BE2C (cell line): ENCODE data around the gene CIDEB.

Experiments
- DNase-seq: peaks from one replicate; pipeline ENCODE4 v3.0.0-alpha.2; 2020
- H3K27me3 ChIP-seq: fragments of 250-450 bp; sonication (Bioruptor Pico); 2 replicates; pipeline ENCODE4 v1.5.1; 2020; ENCODE audit warnings: mild to moderate bottlenecking
- H3K36me3 ChIP-seq: fragments of 250-450 bp; sonication (Bioruptor Pico); 2 replicates; pipeline ENCODE4 v1.5.1; 2020; ENCODE audit warnings: mild to moderate bottlenecking
- H3K4me1 ChIP-seq: fragments of 250-450 bp; sonication (Bioruptor Pico); 2 replicates; pipeline ENCODE4 v1.5.1; 2020
- H3K4me3 ChIP-seq: 2 replicates; pipeline ENCODE4 v1.5.1; 2011; ENCODE audit warnings: low read depth, low read length
- H3K9me3 ChIP-seq: fragments of 250-450 bp; sonication (Bioruptor Pico); 2 replicates; pipeline ENCODE4 v1.5.1; 2020
- TF ChIP-seq, protein P1 (sequence below): IDR thresholded peaks from 2 replicates; pipeline ENCODE4 v1.5.1; 2012; ENCODE audit warnings: mild to moderate bottlenecking, low read depth, low read length

Gene CIDEB

DNA sequence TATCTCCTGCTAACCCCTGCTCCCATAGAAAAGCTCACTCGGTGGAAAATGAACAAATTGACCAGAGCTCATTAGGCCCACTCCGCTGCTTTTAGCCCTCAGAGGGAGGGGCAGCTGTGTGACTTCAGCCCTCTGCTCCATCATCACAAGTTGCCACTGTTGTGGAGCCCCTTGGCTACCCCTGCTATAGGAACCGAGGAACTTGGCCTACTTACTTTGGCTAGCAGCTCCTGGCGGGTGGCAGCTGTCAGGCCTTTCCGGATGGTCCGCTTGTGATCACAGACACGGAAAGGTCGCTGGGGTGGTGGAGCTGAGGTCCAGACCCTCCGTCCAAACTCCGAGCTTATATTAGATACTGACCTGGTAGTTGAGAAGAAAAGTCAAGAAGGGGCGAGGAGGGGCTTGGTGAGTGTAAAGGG, 612 bp downstream of the CIDEB start:
- H3K27me3 ChIP-seq: no peaks in the 10 kb centered on the region

GRCh38 chr14:24304019-24304387, 3.8 kb downstream of the CIDEB start:
- Histone ChIP-seq H3K4me3 (no peak overlapping the region), H3K9me3 (no peaks in the 10 kb centered on the region), H3K4me1 (no peaks in the 10 kb centered on the region), H3K36me3 (peaks cover 52% of the 10 kb centered on the region), H3K27me3 (no peaks in the 10 kb centered on the region)
- no peak for DNase-seq
- TF ChIP-seq, protein P1, sequence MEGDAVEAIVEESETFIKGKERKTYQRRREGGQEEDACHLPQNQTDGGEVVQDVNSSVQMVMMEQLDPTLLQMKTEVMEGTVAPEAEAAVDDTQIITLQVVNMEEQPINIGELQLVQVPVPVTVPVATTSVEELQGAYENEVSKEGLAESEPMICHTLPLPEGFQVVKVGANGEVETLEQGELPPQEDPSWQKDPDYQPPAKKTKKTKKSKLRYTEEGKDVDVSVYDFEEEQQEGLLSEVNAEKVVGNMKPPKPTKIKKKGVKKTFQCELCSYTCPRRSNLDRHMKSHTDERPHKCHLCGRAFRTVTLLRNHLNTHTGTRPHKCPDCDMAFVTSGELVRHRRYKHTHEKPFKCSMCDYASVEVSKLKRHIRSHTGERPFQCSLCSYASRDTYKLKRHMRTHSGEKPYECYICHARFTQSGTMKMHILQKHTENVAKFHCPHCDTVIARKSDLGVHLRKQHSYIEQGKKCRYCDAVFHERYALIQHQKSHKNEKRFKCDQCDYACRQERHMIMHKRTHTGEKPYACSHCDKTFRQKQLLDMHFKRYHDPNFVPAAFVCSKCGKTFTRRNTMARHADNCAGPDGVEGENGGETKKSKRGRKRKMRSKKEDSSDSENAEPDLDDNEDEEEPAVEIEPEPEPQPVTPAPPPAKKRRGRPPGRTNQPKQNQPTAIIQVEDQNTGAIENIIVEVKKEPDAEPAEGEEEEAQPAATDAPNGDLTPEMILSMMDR: no peak

More for the DNA sequence above, 612 bp downstream of the CIDEB start:
- H3K36me3 ChIP-seq: peaks cover 53% of the 10 kb centered on the region
- DNase-seq: no peak
- no peaks in the 10 kb centered on the region for H3K9me3 ChIP-seq
- no peak overlapping the region for H3K4me3 ChIP-seq
- TF ChIP-seq, protein P1: no peak
- no peaks in the 10 kb centered on the region for H3K4me1 ChIP-seq

DNA sequence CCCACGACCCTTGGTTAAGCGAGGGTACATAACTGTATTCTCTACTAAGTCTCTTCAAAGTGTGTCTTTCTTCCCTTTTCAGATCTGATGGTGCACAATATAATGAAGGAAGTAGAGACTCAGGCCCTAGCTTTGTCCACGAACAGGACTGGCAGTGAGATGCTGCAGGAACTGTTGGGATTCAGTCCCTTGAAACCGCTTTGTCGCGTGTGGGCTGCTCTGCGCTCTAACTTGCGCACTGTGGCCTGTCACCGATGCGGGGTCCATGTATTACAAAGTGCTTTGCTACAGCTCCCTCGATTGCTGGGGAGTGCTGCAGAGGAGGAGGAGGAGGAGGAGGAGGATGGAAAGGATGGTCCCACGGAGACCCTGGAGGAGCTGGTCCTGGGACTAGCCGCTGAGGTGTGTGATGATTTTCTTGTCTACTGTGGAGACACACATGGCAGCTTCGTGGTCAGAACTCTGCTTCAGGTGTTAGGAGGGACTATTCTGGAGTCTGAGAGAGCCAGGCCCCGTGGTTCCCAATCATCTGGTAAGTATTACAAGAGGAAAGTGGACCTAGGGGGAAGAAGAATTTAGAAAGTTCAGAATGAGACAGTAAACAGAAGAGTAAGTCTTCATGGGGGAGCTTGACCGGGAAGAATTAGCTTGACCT, 7.3 kb downstream of the CIDEB start:
- no peaks in the 10 kb centered on the region for H3K27me3 ChIP-seq
- H3K4me1 ChIP-seq: no peaks in the 10 kb centered on the region
- DNase-seq: no peak
- peak overlapping the region; percentile 79 for H3K4me3 ChIP-seq
- H3K9me3 ChIP-seq: no peaks in the 10 kb centered on the region
- TF ChIP-seq, protein P1: no peak
- H3K36me3 ChIP-seq: peaks cover 32% of the 10 kb centered on the region

GRCh38 chr14:24299255-24300191, 8.3 kb downstream of the CIDEB start, which contains the start of the genes DHRS1 and NOP9:
DHRS1 (minus strand) TSS chr14:24299780; CDS start chr14:24299106, 674 bp downstream.
NOP9 (plus strand) TSS chr14:24299850; CDS start chr14:24299955, 105 bp downstream.
- TF ChIP-seq, protein P1: no peak
- DNase-seq: peak; percentile 90
- Histone ChIP-seq H3K4me1 (no peaks in the 10 kb centered on the region), H3K27me3 (no peaks in the 10 kb centered on the region), H3K4me3 (peak within 1 kb of the TSS; percentile 79), H3K9me3 (no peaks in the 10 kb centered on the region), H3K36me3 (peaks cover 22% of the 10 kb centered on the region)

DNA sequence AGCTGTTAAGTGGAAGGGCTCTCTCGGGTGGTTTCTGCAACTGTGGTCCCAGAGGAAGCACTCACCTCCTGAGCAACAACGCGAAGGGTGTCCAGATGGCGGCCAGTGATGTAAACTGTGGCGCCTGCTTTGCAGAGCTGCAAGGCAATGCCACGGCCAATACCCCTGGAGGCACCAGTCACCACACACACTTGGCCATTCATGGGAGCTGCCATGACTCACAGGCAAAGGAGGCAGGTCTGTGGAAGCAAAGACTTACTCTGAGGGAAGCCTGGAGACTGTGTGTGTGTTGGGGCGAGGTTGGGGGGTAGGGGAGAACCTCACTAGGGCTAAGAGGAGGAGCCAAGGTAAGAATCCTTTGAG, 8.9 kb downstream of the CIDEB start:
- TF ChIP-seq, protein P1: no peak
- Histone ChIP-seq H3K4me1 (no peaks in the 10 kb centered on the region), H3K36me3 (peaks cover 17% of the 10 kb centered on the region), H3K4me3 (peak overlapping the region; percentile 79), H3K9me3 (no peaks in the 10 kb centered on the region), H3K27me3 (no peaks in the 10 kb centered on the region)
- DNase-seq: peak; percentile 44
